H1 (cell line): Measurements from ENCODE around the gene ADCK1. TPM values are rescaled to one million over a fixed set of nuclear protein-coding genes. Genes with fewer than 3 reads are reported as not detected.

Experiments
- CHD7 ChIP-seq: fragments of 300-600 bp; sonication (generic); IDR thresholded peaks from 2 replicates; pipeline ENCODE4 v1.7.1; 2012; ENCODE audit warnings: low read length, moderate library complexity, mild to moderate bottlenecking, inconsistent platforms; ENCODE audit not compliant: insufficient replicate concordance
- CTCF ChIP-seq, 3 experiments: IDR thresholded peaks; 1 replicate in 2 of 3; 2 replicates in 1 of 3; pipeline versions ENCODE4 v1.5.1 to v1.6.1; 2011; ENCODE audit warnings: low read length in 3 of 3, mild to moderate bottlenecking in 3 of 3, inconsistent platforms in 2 of 3, low read depth in 1 of 3, moderate library complexity in 1 of 3; ENCODE audit not compliant: insufficient read depth in 1 of 3; ENCODE audit errors: control extremely low read depth in 1 of 3
- KDM4A ChIP-seq: IDR thresholded peaks from one replicate; pipeline ENCODE4 v1.7.1; 2012; ENCODE audit warnings: low read depth, mild to moderate bottlenecking, moderate library complexity, low read length, inconsistent platforms; ENCODE audit not compliant: severe bottlenecking
- MAFK ChIP-seq: IDR thresholded peaks from 2 replicates; pipeline ENCODE4 v1.6.1; 2012; ENCODE audit warnings: low read depth, mild to moderate bottlenecking, improper control_type of control experiment, low read length
- MAX ChIP-seq: IDR thresholded peaks from 2 replicates; pipeline ENCODE4 v1.6.1; 2012; ENCODE audit warnings: inconsistent platforms
- POLR2A ChIP-seq, 2 experiments: IDR thresholded peaks; 1 replicate in 1 of 2; 2 replicates in 1 of 2; pipeline ENCODE4 v1.6.1; 2011; ENCODE audit warnings: low read depth in 2 of 2, low read length in 2 of 2, mild to moderate bottlenecking in 2 of 2; ENCODE audit errors: control extremely low read depth in 1 of 2
- RFX5 ChIP-seq: IDR thresholded peaks from 2 replicates; pipeline ENCODE4 v1.6.1; 2011; ENCODE audit warnings: low read depth, low read length, improper control_type of control experiment, borderline replicate concordance
- SP1 ChIP-seq: IDR thresholded peaks from 2 replicates; pipeline ENCODE4 v1.6.1; 2011; ENCODE audit warnings: low read depth, low read length
- TCF12 ChIP-seq: IDR thresholded peaks from 2 replicates; pipeline ENCODE4 v1.6.1; 2011; ENCODE audit warnings: low read depth, mild to moderate bottlenecking, low read length
- polyA plus RNA-seq, 7 experiments: library from polyadenylated mRNA; depleted of rRNA in 3 of 7; stranded (reverse) in 5 of 7; unstranded in 2 of 7; fragments of >200 nt in 5 of 7; fragments of 200-250 nt in 2 of 7; gene quantifications; 1 replicate in 5 of 7; 2 replicates in 1 of 7; 4 replicates in 1 of 7; pipeline versions ENCODE4 v1.2.1 to v1.2.3, GENCODE V29; 2011 to 2013; ENCODE audit warnings: missing spikeins in 2 of 7, mixed read lengths in 2 of 7
- total RNA-seq: library from RNA; stranded (reverse); fragmentation: NEBNext Ultra II Directional; extraction: Animal tissue kit (Norgen Biotek cat#: 25700); gene quantifications from 2 replicates; pipeline ENCODE4 v1.2.1, GENCODE V29; 2021

Gene ADCK1
- total and polyA plus RNA-seq, 2 of the 8 experiments (the other 6 are each of a cell fraction or from before 2014, with no cell fraction given) = 11.0 to 16.8 TPM

- no peak for TF ChIP-seq CHD7
- TF ChIP-seq RFX5 = no peak
- no peak for TF ChIP-seq MAFK
- TF ChIP-seq CTCF (IDR thresholded peaks at IDR 0.05; ENCODE audit: control extremely low read depth in 1 of 3, insufficient read depth in 1 of 3, low read depth in 1 of 3, low read length in 3 of 3) = no peak
- no peak for TF ChIP-seq TCF12
- no peak for TF ChIP-seq POLR2A (IDR thresholded peaks at IDR 0.05; ENCODE audit: control extremely low read depth in 1 of 2, low read depth in 2 of 2, low read length in 2 of 2)
- TF ChIP-seq MAX = no peak
- TF ChIP-seq SP1 = no peak
- no peak for TF ChIP-seq KDM4A
These were observed 97.5 kb downstream of the ADCK1 start (continued) for GRCh38 chr14:77897374-77897773.
